GM18858 (cell line): Measurements from ENCODE around the gene ITGA11.

Experiments
- ATAC-seq: cut with Tn5 transposase; IDR thresholded peaks from one replicate; pipeline ENCODE4 v1.9.1; 2021; ENCODE audit not compliant: unreplicated experiment

Gene ITGA11

GRCh38 chr15:68295014-68295805 is 136.8 kb downstream of the ITGA11 start:
- no peak for ATAC-seq

GRCh38 chr15:68292967-68293366 is 139.0 kb downstream of the ITGA11 start:
- no peak for ATAC-seq

DNA sequence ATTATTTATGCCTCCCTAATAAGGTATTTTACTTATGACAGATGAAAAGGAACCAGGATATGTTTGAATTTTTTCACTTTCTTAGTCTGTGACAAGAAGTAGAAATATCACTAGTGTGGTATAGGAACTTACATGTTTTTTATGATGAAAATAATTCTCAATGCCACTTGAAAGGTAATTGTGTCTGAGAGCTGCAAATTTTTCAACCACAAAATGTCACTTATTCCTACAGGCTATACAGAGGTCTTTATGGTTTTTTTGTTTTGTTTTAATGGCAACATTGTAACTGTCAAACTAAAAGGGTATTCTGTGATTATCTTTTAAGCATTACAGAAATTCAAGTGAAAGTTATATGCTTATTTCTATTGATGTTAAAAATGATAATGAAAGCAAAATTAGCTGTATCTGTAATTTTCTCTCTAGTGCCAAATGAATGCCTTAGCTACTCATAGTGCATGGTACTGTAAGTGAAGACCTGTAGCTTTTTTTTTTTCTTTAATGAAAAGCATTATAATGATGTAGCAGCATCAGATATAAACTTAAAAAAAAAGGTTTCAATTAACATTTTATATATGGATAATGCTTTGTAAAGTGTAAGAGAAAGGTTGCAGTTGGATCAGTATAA is 139.7 kb downstream of the ITGA11 start:
- ATAC-seq: no peak

DNA sequence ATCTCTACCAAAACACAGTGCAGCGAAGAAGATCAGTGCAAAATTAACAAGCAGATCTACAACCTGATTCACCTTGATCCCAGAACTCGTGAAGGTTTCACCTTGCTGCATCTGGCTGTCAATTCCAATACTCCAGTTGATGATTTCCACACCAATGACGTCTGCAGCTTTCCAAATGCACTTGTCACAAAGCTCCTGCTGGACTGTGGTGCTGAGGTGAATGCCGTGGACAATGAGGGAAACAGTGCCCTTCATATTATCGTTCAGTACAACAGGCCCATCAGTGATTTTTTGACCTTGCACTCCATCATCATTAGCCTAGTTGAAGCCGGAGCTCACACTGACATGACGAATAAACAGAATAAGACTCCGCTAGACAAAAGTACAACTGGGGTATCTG is 141.2 kb downstream of the ITGA11 start:
- ATAC-seq: no peak

GRCh38 chr15:68289621-68290352 is 142.2 kb downstream of the ITGA11 start:
- ATAC-seq: no peak

DNA sequence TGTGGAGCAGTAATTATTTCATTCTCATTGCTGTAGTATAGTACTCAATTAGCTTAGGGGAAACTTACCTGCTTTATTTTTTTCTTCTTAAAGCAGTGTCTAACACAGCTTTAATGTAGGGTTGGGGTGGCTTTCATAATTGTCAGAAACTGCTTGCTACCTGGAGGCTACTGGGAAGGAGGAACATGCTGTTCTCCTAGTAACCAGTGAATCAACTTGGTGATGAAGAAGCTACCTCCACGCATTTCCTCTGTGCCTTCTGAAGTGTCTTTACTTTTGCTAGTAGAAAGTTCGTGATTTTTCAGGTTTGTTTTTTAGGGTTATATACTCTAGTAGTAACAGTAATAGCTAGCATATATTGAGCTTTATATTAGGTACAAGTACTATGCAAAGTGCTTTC is 142.9 kb downstream of the ITGA11 start:
- no peak for ATAC-seq

DNA sequence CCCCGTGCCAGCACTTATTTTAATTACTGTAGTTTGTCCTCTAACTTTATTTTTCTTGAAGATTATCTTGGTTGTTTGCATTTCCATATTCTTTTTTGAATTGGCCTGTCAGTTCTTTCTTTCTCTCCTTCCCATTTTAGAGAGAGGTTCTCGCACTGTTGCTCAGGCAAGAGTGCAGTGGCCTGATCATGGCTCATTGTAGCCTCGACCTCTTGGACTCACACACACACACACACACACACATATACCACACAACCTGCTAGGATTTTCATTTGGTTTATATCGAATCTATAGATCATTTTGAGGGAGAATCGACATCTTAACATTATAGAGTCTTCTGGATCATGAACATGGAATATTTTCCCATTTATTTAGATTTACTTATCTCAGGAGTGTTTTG is 145.7 kb downstream of the ITGA11 start:
- no peak for ATAC-seq

DNA sequence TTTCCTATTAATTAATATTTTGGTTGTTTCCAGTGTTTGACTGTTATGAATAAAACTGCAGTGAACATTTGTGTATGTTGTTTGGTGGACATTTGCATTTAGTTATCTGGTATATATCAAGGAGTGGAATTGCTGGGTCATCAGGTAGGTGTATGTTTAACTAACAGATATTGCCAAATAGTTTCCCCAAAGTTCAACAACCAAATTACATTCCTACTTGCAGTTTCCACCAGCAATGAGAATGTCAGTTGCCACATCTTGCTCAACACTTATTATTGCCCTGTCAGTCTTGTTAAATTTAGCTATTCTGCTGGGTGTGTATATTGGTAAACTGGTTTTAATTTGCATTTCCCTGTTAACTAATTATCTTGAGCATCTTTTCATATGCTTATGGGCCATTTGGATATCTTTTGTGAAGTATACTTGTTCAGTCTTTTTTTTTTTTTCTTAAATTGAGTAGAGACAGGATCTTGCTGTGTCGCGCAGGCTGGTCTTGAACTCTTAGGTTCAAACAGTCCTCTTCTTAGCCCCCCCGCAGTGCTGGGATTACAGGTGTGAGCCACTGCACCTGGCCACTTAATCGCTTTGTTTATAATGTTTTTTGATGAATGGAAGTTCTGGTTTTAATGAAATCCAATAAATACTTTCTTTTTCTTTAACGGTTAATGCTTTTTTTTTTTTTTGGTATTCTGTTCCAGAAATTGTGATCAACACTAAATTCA is 146.5 kb downstream of the ITGA11 start:
- no peak for ATAC-seq

- no peak for ATAC-seq
Measured at GRCh38 chr15:68284616-68285258, 147.2 kb downstream of the ITGA11 start.

- ATAC-seq: no peak
Measured at GRCh38 chr15:68283401-68283800, 148.6 kb downstream of the ITGA11 start.

- ATAC-seq: no peak
Measured at GRCh38 chr15:68281008-68281407, 151.0 kb downstream of the ITGA11 start.

- no peak for ATAC-seq
Measured at GRCh38 chr15:68279779-68280753, 151.9 kb downstream of the ITGA11 start.

- no peak for ATAC-seq
Measured at GRCh38 chr15:68278595-68279405, 153.2 kb downstream of the ITGA11 start.

GRCh38 chr15:68278345-68278594 is 153.7 kb downstream of the ITGA11 start:
- peak; percentile 36 for ATAC-seq

- peak; percentile 48 for ATAC-seq
Measured at GRCh38 chr15:68277603-68278344, 154.2 kb downstream of the ITGA11 start, which contains the start of gene FEM1B. Gene FEM1B (plus strand): TSS chr15:68277745. CDS start chr15:68278418, 673 bp downstream.

DNA sequence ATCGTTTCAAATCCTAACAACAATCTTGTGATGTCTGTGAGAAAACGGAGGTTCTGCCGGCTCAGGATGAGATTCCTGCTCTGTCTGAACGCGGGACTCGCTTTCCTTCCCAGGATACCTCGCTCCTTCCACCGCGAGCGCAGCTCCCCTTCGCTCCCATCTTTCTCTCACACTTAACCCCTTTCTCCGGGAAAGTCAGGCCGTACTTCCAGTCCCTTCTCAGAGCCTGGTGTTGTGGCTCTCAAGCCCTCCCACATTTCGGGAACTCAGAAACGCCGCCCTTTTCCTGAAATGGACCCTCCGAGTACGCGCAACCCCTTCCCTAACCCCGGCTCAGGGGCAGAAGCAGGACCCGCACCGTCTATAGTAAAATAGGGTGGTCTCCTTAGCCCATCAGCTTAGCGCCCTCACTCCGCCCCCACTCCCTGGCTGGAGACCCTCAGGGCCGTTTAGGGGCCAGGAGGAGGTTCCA is 154.8 kb downstream of the ITGA11 start:
- no peak for ATAC-seq

GRCh38 chr15:68276668-68277067 is 155.3 kb downstream of the ITGA11 start:
- ATAC-seq: no peak

DNA sequence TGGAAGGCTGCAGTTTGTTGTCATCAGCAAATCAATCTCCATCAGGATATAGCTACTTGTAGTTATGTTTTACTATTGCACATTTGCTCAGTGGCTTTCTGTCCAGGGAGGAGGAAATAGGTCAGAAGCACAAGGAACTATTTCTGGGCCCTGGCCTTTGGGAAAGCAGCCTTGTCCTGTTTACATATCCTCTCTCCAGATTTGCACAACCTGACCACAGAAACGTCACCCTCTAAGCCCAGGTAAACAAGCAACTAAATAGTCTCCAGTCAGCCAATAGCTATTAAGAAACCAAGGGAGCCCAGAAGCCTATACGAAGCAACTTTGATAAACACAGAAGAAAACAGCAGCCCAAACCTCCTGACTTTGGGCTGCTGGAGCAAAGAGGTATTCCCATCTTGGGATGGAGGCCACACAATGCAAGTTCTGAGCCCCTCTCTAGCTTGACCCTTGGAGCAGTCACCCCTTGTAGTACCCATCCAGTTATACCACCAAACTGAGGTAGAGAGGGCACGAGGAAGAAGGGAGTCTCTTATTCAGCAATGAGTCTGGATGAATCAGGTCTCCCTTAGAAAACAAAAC is 156.7 kb downstream of the ITGA11 start:
- no peak for ATAC-seq
